Measurements from ENCODE around the gene ALDH1A3. TPM values are rescaled to one million over a fixed set of nuclear protein-coding genes. Genes with fewer than 3 reads are reported as not detected.

Gene ALDH1A3
- total RNA-seq, 1 experiment from 2014 or later = 248 TPM

DNA sequence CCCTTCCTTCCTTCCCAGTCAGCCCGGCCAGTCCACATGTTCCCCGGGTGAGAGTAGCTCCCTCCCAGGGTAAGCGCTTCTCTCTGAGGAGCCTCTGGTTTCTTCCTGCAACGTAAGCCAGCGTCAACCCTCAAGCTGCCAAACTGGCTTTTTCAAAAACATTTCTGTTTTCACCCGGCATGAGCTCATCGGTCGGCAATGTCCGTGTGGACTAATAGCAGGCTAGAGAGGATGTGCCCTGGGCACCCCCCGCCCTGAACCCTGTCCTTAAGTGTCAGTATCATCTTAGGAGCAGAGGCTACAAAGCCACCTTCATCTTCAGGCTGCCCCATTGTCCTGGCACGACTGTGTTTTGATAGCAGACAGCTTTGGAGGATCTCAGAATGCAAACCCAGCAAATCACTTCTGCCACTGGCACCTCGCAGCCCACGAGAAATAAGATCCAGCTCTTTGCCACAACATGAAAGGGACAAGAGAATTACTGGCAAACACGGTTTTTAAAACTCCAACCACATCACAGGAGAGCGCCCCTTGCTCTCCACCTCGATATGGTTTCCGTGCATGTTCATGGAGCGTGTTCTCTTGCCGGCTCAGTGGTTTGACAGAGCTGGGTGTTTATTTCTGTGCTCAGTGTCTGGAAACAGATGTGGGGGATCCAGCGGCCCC lies 9.9 kb downstream of the ALDH1A3 start (continued):
- TF ChIP-seq SIN3A (IDR thresholded peaks at IDR 0.05; ENCODE audit: low read depth) (no peak), SP1 (IDR thresholded peaks at IDR 0.05; ENCODE audit: low read depth) (no peak), EGR1 (IDR thresholded peaks at IDR 0.05; ENCODE audit: low read depth) (no peak), EZH2 (IDR thresholded peaks at IDR 0.05) (no peak)

DNA sequence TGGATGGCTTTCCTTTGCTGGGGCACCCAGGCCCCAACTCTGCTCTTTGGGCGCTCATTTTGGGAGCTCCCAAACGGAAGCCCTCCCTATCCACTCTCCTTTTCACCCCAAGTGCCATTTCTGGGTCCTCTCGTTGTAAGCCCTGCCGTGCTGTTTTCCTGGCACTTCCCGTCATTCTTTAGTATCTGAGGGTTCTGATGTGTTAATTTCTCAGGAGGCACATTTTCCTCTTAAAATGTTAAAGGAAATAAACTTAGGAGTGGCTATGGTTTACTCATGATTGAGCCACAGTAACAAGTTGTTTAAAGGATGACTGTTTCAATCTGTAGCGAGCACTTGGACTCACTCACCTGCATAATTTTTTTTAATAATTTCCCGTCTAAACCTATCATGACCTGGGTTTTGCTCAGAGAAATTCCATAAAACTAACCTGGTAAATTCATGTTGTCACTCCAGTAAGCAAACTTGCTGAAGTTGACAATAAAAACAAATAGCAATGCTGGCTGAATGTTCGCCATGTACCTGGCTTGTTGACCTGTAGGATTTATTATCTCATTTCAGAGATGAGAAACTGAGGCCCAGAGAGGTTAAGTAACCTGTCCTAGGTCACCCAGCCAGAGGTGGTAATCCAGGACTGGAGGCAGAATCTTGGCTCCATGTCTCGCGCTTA lies 10.6 kb downstream of the ALDH1A3 start:
- Histone ChIP-seq H3K36me3 (ENCODE audit: control insufficient read depth in 1 of 2, insufficient read depth in 2 of 2, low read length in 2 of 2) (peaks cover 28 to 92% of the 10 kb centered on the region in 2 experiments), H2AFZ (ENCODE audit: low read depth, low read length, poor library complexity, severe bottlenecking) (no peak overlapping the region), H3K4me2 (ENCODE audit: low read length) (no peak overlapping the region), H3K79me2 (ENCODE audit: insufficient read depth, low read length) (peaks cover 93% of the 10 kb centered on the region), H3K27me3 (ENCODE audit: insufficient read depth, low read length) (no peaks in the 10 kb centered on the region), H3K9me3 (ENCODE audit: control insufficient read depth in 1 of 2, insufficient read depth in 1 of 2, low read depth in 1 of 2, low read length in 2 of 2) (no peaks in the 10 kb centered on the region), H3K9ac (ENCODE audit: low read length) (no peak overlapping the region), H3K27ac (ENCODE audit: low read depth, low read length) (no peak overlapping the region), H3K4me3 (replicated peaks in 1 of 2; ENCODE audit: low read depth in 1 of 2, low read length in 2 of 2) (no peak overlapping the region), H3K4me1 (ENCODE audit: control insufficient read depth in 1 of 2, insufficient read depth in 2 of 2, low read length in 2 of 2) (no peaks in the 10 kb centered on the region), H3K9me2 (ENCODE audit: insufficient read depth) (no peaks in the 10 kb centered on the region), H4K20me1 (ENCODE audit: insufficient read depth) (peaks cover 28% of the 10 kb centered on the region; the same call in 1 of the 2 replicates)
- RAD21 ChIA-PET (ENCODE audit: low non-redundant PET in 1 of 2, low total read pairs in 2 of 2, uncharacterized antibody in 2 of 2, unreplicated experiment in 2 of 2) = no interaction called here
- no peak for TF ChIP-seq EGR1 (IDR thresholded peaks at IDR 0.05; ENCODE audit: low read depth)
- TF ChIP-seq EZH2 (IDR thresholded peaks at IDR 0.05) = no peak
- TF ChIP-seq SP1 (IDR thresholded peaks at IDR 0.05; ENCODE audit: low read depth) = no peak
- TF ChIP-seq ELF1 (IDR thresholded peaks at IDR 0.05; ENCODE audit: borderline replicate concordance, low read depth) = no peak
- TF ChIP-seq, protein P1, sequence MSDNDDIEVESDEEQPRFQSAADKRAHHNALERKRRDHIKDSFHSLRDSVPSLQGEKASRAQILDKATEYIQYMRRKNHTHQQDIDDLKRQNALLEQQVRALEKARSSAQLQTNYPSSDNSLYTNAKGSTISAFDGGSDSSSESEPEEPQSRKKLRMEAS (IDR thresholded peaks at IDR 0.05) = no peak
- no peak for TF ChIP-seq CBX3 (IDR thresholded peaks at IDR 0.05; ENCODE audit: low read depth)
- TF ChIP-seq, protein P2, sequence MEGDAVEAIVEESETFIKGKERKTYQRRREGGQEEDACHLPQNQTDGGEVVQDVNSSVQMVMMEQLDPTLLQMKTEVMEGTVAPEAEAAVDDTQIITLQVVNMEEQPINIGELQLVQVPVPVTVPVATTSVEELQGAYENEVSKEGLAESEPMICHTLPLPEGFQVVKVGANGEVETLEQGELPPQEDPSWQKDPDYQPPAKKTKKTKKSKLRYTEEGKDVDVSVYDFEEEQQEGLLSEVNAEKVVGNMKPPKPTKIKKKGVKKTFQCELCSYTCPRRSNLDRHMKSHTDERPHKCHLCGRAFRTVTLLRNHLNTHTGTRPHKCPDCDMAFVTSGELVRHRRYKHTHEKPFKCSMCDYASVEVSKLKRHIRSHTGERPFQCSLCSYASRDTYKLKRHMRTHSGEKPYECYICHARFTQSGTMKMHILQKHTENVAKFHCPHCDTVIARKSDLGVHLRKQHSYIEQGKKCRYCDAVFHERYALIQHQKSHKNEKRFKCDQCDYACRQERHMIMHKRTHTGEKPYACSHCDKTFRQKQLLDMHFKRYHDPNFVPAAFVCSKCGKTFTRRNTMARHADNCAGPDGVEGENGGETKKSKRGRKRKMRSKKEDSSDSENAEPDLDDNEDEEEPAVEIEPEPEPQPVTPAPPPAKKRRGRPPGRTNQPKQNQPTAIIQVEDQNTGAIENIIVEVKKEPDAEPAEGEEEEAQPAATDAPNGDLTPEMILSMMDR (IDR thresholded peaks at IDR 0.05 in 2 of 3, conservative IDR thresholded peaks at IDR 0.05 in 1 of 3; ENCODE audit: borderline replicate concordance in 1 of 3, insufficient read depth in 1 of 3, low read depth in 2 of 3, low read length in 2 of 3) = no peak
- TF ChIP-seq JUND (IDR thresholded peaks at IDR 0.05) = no peak
- intact Hi-C loops (cut with micrococcal nuclease) = no loop called here
- BruUV-seq (replicated peaks) = no TSS peak
- DNase-seq (ENCODE audit: low read depth, low spot score) = no peak
- ATAC-seq = no peak
- POLR2A ChIA-PET = no interaction called here
- CTCF ChIA-PET = no interaction called here

Measured in HCT116 (cell line).